K562 (cell line): Measurements from ENCODE around the gene DEDD. TPM values are rescaled to one million over a fixed set of nuclear protein-coding genes. Genes with fewer than 3 reads are reported as not detected.

Source experiments
- ATAC-seq: fragments of 200-7000 bp; cut with Tn5 transposase; 3 replicates; pipeline ENCODE4 v1.9.1; 2020; ENCODE audit warnings: moderate library complexity
- BruUV-seq: library from RNA; stranded (reverse); fragments of 400-500 nt; replicated peaks from 2 replicates; lab custom pipeline; 2021; lab: Mats Ljungman, UMichigan
- CTCF ChIA-PET: fragments of 300-600 bp; formaldehyde crosslinking; extraction: SDS; loops from one replicate; lab custom pipeline; 2021; ENCODE audit warnings: low intra/inter-chr PET ratio; lab: Yijun Ruan, JAX
- POLR2A ChIA-PET: fragments of 300-600, 350-650 bp; sonication (Branson Sonifier 250); formaldehyde crosslinking; extraction: SDS; loops from one replicate; lab custom pipeline; 2021; ENCODE audit warnings: antibody characterized with exemption, inconsistent platforms; lab: Yijun Ruan, JAX
- DNase-seq, 4 experiments: peaks; one replicate each; pipeline versions ENCODE4 v3.0.0 to v3.0.0-alpha.2; 2011 to 2018; ENCODE audit warnings: low spot score in 3 of 4, mixed read lengths in 3 of 4; ENCODE audit errors: extremely low read depth in 1 of 4
- FAIRE-seq: peaks from 2 replicates; lab custom pipeline; 2011; peaks lifted over from hg19 to GRCh38; lab: Jason Lieb, UNC
- H2AFZ ChIP-seq: 2 replicates; pipeline ENCODE4 v1.6.0; 2011; ENCODE audit warnings: low read depth, low read length, control low read depth, inconsistent platforms
- H3K27ac ChIP-seq: fragments of 200-600 bp; 3 replicates; pipeline ENCODE4 v1.8.0; 2011; ENCODE audit warnings: low read depth, mild to moderate bottlenecking, control low read depth, inconsistent platforms, low read length, moderate library complexity, mixed read lengths; ENCODE audit errors: extremely low read depth
- H3K27me3 ChIP-seq, 2 experiments: fragments of 300-600 bp in 1 of 2; 2 replicates in 1 of 2; 3 replicates in 1 of 2; pipeline versions ENCODE4 v1.6.0 to v1.8.0; 2011; ENCODE audit warnings: inconsistent platforms in 2 of 2, low read length in 2 of 2, mild to moderate bottlenecking in 1 of 2, mixed read lengths in 1 of 2, moderate library complexity in 1 of 2; ENCODE audit not compliant: control insufficient read depth in 2 of 2, insufficient read depth in 2 of 2
- H3K36me3 ChIP-seq: fragments of 300-600 bp; 3 replicates; pipeline ENCODE4 v1.8.0; 2011; ENCODE audit warnings: mild to moderate bottlenecking, low read length, inconsistent platforms; ENCODE audit not compliant: control insufficient read depth, insufficient read depth
- H3K4me1 ChIP-seq, 2 experiments: fragments of 200-600 bp in 1 of 2; replicated peaks in 1 of 2; 2 replicates in 1 of 2; 3 replicates in 1 of 2; pipeline versions ENCODE4 v1.5.1 to v1.8.0; 2011; ENCODE audit warnings: inconsistent platforms in 2 of 2, low read length in 2 of 2, mild to moderate bottlenecking in 1 of 2, mixed read lengths in 1 of 2, moderate library complexity in 1 of 2; ENCODE audit not compliant: control insufficient read depth in 2 of 2, insufficient read depth in 2 of 2
- H3K4me2 ChIP-seq: 2 replicates; pipeline ENCODE4 v1.6.1; 2011; ENCODE audit warnings: low read length, control low read depth, inconsistent platforms, mixed read lengths; ENCODE audit not compliant: insufficient read depth
- H3K4me3 ChIP-seq: fragments of 200-600 bp; sonication (generic), shearing (Covaris generic); 2 replicates; pipeline ENCODE4 v1.5.1; 2016; ENCODE audit warnings: control low read depth, inconsistent platforms
- H3K79me2 ChIP-seq: fragments of 200-600 bp; 3 replicates; pipeline ENCODE4 v1.8.0; 2011; ENCODE audit warnings: low read length, inconsistent platforms; ENCODE audit not compliant: control insufficient read depth, insufficient read depth
- H3K9ac ChIP-seq, 2 experiments: 2 replicates each; pipeline versions ENCODE4 v1.6.0 to v1.6.1; 2011; ENCODE audit warnings: low read depth in 2 of 2, low read length in 2 of 2, control low read depth in 1 of 2, inconsistent platforms in 1 of 2, mild to moderate bottlenecking in 1 of 2, mixed read lengths in 1 of 2; ENCODE audit not compliant: insufficient read depth in 1 of 2
- H3K9me1 ChIP-seq: one replicate; pipeline ENCODE4 v1.6.0; 2011; ENCODE audit warnings: inconsistent platforms, mild to moderate bottlenecking, low read length, moderate library complexity; ENCODE audit not compliant: control insufficient read depth, insufficient read depth
- H3K9me3 ChIP-seq: replicated peaks from 2 replicates; pipeline ENCODE4 v1.5.1; 2011; ENCODE audit warnings: low read depth, low read length, inconsistent platforms; ENCODE audit not compliant: control insufficient read depth, insufficient read depth
- H4K20me1 ChIP-seq: replicated peaks from 2 replicates; pipeline ENCODE4 v1.6.1; 2011; ENCODE audit warnings: low read length, inconsistent platforms, mixed read lengths; ENCODE audit not compliant: control insufficient read depth, insufficient read depth
- BRD9 ChIP-seq: fragments of 450-650 bp; IDR thresholded peaks from 2 replicates; pipeline ENCODE4 v1.6.1; 2018; ENCODE audit warnings: low read depth; ENCODE audit not compliant: partially characterized antibody
- HDAC1 ChIP-seq, 2 experiments: fragments of 450-650 bp; IDR thresholded peaks; 2 replicates each; pipeline ENCODE4 v1.6.1; 2016 to 2017; ENCODE audit warnings: inconsistent platforms in 1 of 2, mild to moderate bottlenecking in 1 of 2, moderate library complexity in 1 of 2
- MTA1 ChIP-seq: fragments of 450-650 bp; IDR thresholded peaks from 2 replicates; pipeline ENCODE4 v1.6.1; 2017; ENCODE audit warnings: borderline replicate concordance
- NRF1 ChIP-seq, 2 experiments: fragments of 450-650 bp; IDR thresholded peaks in 1 of 2; conservative IDR thresholded peaks in 1 of 2; 2 replicates each; pipeline ENCODE4 v1.6.1; 2014; ENCODE audit warnings: mild to moderate bottlenecking in 2 of 2
- PRMT5 ChIP-seq: sonication (generic); formaldehyde crosslinking; IDR thresholded peaks from 2 replicates; pipeline ENCODE4 v1.5.0; 2020; ENCODE audit warnings: missing genetic modification reagents
- ZNF384 ChIP-seq: IDR thresholded peaks from 2 replicates; pipeline ENCODE4 v1.6.1; 2012; ENCODE audit warnings: low read depth, low read length, improper control_type of control experiment
- ZNF551 ChIP-seq: fragments of 250-450 bp; sonication (Bioruptor Pico); IDR thresholded peaks from 2 replicates; pipeline ENCODE4 v1.5.0; 2021; ENCODE audit warnings: mild to moderate bottlenecking, moderate library complexity
- WGBS: fragments of 100-300 bp; shearing (Covaris generic); methylation state at CpG from one replicate; pipeline ENCODE4 v1.1.6; 2016; ENCODE audit warnings: low coverage, mixed read lengths; ENCODE audit not compliant: insufficient coverage; ENCODE audit errors: missing lambda C conversion rate; 5-methylcytosine and 5-hydroxymethylcytosine counted together
- in situ Hi-C: fragments of 300-500 bp; cut with MboI; formaldehyde crosslinking; loops from 4 replicates; pipeline ENCODE4 v1.15.0; 2018; ENCODE audit warnings: inconsistent platforms, mixed read lengths
- intact Hi-C: fragments of 100-400 bp; cut with micrococcal nuclease; formaldehyde crosslinking; loops from 2 replicates; pipeline ENCODE4 v1.14.2; 2022
- polyA plus RNA-seq, 8 experiments: library from polyadenylated mRNA; depleted of rRNA in 4 of 8; stranded (reverse) in 5 of 8; unstranded in 3 of 8; fragments of >200 nt; fragmentation: Nextera tagmentation in 2 of 8; fragmentation: Illumina TruSeq in 1 of 8; extraction: Ambion mirVana in 2 of 8; extraction: Trizol in 1 of 8; gene quantifications; 2 replicates each; pipeline versions ENCODE4 v1.2.1 to v1.2.3, GENCODE V29; 2011 to 2014; ENCODE audit warnings: inconsistent platforms in 1 of 8, missing spikeins in 1 of 8
- total RNA-seq, 7 experiments: library from RNA; depleted of rRNA in 6 of 7; stranded (reverse); fragments of >200 nt in 6 of 7; fragmentation: Illumina TruSeq in 2 of 7; extraction: Trizol in 2 of 7; gene quantifications; 2 replicates each; pipeline versions ENCODE4 v1.2.1 to v1.2.3, GENCODE V29; 2011 to 2021; ENCODE audit warnings: low replicate concordance in 1 of 7
- TF ChIP-seq, protein P1 (sequence below), 2 experiments: fragments of 450-650 bp in 1 of 2; sonication (generic) in 1 of 2; formaldehyde crosslinking in 1 of 2; IDR thresholded peaks; 2 replicates each; pipeline versions ENCODE4 v1.7.1 to v1.9.0; 2016 to 2022; ENCODE audit warnings: inconsistent platforms in 1 of 2, mild to moderate bottlenecking in 1 of 2, missing genetic modification reagents in 1 of 2

The DEDD gene
- total and polyA plus RNA-seq, 9 of the 15 experiments (the other 6 are each of a cell fraction or from before 2014, with no cell fraction given): 11.6 to 41.0 (median 16.8) TPM

DNA sequence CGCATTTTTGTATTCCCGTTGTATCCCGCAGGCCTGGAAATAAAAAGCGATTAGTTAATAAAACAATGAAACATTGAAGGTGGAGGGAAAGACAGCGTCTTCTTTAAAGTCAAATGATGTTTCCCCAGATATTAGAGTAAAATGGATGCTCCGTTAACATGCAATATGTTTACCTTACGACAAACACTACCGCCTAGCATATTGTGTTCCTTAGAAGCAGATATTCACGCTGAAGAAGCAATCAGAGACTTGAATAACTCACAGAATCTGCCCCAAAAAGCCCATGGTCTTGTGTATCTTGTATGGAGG lies 45.4 kb upstream of the DEDD start:
- no TSS peak for BruUV-seq
- TF ChIP-seq, protein P1, sequence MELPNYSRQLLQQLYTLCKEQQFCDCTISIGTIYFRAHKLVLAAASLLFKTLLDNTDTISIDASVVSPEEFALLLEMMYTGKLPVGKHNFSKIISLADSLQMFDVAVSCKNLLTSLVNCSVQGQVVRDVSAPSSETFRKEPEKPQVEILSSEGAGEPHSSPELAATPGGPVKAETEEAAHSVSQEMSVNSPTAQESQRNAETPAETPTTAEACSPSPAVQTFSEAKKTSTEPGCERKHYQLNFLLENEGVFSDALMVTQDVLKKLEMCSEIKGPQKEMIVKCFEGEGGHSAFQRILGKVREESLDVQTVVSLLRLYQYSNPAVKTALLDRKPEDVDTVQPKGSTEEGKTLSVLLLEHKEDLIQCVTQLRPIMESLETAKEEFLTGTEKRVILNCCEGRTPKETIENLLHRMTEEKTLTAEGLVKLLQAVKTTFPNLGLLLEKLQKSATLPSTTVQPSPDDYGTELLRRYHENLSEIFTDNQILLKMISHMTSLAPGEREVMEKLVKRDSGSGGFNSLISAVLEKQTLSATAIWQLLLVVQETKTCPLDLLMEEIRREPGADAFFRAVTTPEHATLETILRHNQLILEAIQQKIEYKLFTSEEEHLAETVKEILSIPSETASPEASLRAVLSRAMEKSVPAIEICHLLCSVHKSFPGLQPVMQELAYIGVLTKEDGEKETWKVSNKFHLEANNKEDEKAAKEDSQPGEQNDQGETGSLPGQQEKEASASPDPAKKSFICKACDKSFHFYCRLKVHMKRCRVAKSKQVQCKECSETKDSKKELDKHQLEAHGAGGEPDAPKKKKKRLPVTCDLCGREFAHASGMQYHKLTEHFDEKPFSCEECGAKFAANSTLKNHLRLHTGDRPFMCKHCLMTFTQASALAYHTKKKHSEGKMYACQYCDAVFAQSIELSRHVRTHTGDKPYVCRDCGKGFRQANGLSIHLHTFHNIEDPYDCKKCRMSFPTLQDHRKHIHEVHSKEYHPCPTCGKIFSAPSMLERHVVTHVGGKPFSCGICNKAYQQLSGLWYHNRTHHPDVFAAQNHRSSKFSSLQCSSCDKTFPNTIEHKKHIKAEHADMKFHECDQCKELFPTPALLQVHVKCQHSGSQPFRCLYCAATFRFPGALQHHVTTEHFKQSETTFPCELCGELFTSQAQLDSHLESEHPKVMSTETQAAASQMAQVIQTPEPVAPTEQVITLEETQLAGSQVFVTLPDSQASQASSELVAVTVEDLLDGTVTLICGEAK (IDR thresholded peaks at IDR 0.05): 0 out of 2 replicates have a peak, but pooled peaks have one; percentile 21
- TF ChIP-seq, protein P1 (CRISPR knock-in tag; IDR thresholded peaks at IDR 0.05): no peak
- TF ChIP-seq NRF1 (conservative IDR thresholded peaks at IDR 0.05 in 1 of 2, IDR thresholded peaks at IDR 0.05 in 1 of 2): peak in 1 of 2 experiments; percentile 32; a peak in 1 of 4 replicates
- no peak for TF ChIP-seq ZNF551 (CRISPR knock-in tag)
- TF ChIP-seq HDAC1 (IDR thresholded peaks at IDR 0.05): no peak
- no peak for TF ChIP-seq PRMT5 (CRISPR knock-in tag)
- no peak for TF ChIP-seq ZNF384
- peak; percentile 37 for TF ChIP-seq BRD9
- TF ChIP-seq MTA1: 0 out of 2 replicates have a peak, but pooled peaks have one; percentile 33

More for the DNA sequence above, 45.4 kb upstream of the DEDD start:
- H3K27me3 ChIP-seq: no peaks in the 10 kb centered on the region
- peak overlapping the region; percentile 98 for H2AFZ ChIP-seq
- H3K4me3 ChIP-seq: peak overlapping the region; percentile 90
- peak overlapping the region; percentile 96 for H3K27ac ChIP-seq
- H4K20me1 ChIP-seq: no peaks in the 10 kb centered on the region
- FAIRE-seq: no peak
- peaks cover 34% of the 10 kb centered on the region for H3K36me3 ChIP-seq
- ATAC-seq: peak; percentile 1; the same call in 2 of the 3 replicates
- peak overlapping the region; percentile 99 for H3K4me2 ChIP-seq
- POLR2A ChIA-PET: interaction anchor here (0.7 to 2.3 kb wide), 6 partner anchors 8 to 68 kb away, joined by 3 to 33 read pairs (median 3); partner anchors contain the start of gene PPOX
- no peaks in the 10 kb centered on the region for H3K9me1 ChIP-seq
- H3K9ac ChIP-seq: peak overlapping the region; percentile 87 to 96; a peak in 3 of 4 replicates
- no peaks in the 10 kb centered on the region for H3K9me3 ChIP-seq
- in situ Hi-C loops (no loop called here), intact Hi-C loops (loop anchor here (1.0 to 10.0 kb wide), 6 partner anchors 12 to 343 kb away; partner anchors contain the start of genes PPOX and USP21)
- WGBS: 15% methylated on average over 9 of the region's 9 CpGs
- no peak for DNase-seq
- H3K4me1 ChIP-seq: peaks cover 27 to 42% of the 10 kb centered on the region in 2 experiments; a peak in 4 of 5 replicates
- peaks cover 26% of the 10 kb centered on the region for H3K79me2 ChIP-seq
- CTCF ChIA-PET: interaction anchor here (0.7 to 1.7 kb wide), 3 partner anchors 106 to 203 kb away, joined by 3 to 4 read pairs (median 3); no protein-coding TSS in a partner anchor
